HCT116 (cell line): ENCODE results near the gene TACC2. TPM values are rescaled to one million over a fixed set of nuclear protein-coding genes. Genes with fewer than 3 reads are reported as not detected.

Experiments used
- ATAC-seq: fragments of 200-7000 bp; cut with Tn5 transposase; 2 replicates; pipeline ENCODE4 v1.9.1; 2020; ENCODE audit warnings: mild to moderate bottlenecking, moderate library complexity
- BruUV-seq: library from RNA; stranded (reverse); fragments of 400-500 nt; replicated peaks from 2 replicates; lab custom pipeline; 2021; lab: Mats Ljungman, UMichigan
- CTCF ChIA-PET: fragments of 300-600 bp; sonication (Branson Sonifier 250); formaldehyde crosslinking; loops from one replicate; lab custom pipeline; 2021; ENCODE audit warnings: antibody characterized with exemption; lab: Charles Lee
- POLR2A ChIA-PET: fragments of 300-600, 350-600 bp; sonication (Branson Sonifier 250); formaldehyde crosslinking; loops from one replicate; lab custom pipeline; 2021; ENCODE audit warnings: antibody characterized with exemption; lab: Charles Lee
- RAD21 ChIA-PET, 2 experiments: fragments of 300-600 bp; sonication (Branson Sonifier 250); formaldehyde crosslinking; loops; one replicate each; lab custom pipeline; 2023; ENCODE audit warnings: low total read pairs in 2 of 2; ENCODE audit not compliant: uncharacterized antibody in 2 of 2, unreplicated experiment in 2 of 2, low non-redundant PET in 1 of 2; lab: Charles Lee
- DNase-seq: peaks from one replicate; pipeline ENCODE4 v3.0.0-alpha.2; 2010; ENCODE audit warnings: low read depth, low spot score
- H2AFZ ChIP-seq: fragments of 200-600 bp; shearing (Covaris generic), sonication (generic); 2 replicates; pipeline ENCODE4 v1.6.1; 2017; ENCODE audit warnings: low read depth, mixed run types, mixed read lengths, antibody characterized with exemption, low read length; ENCODE audit not compliant: poor library complexity, severe bottlenecking
- H3K27ac ChIP-seq: 2 replicates; pipeline ENCODE4 v1.5.1; 2012; ENCODE audit warnings: low read depth, low read length
- H3K27me3 ChIP-seq: fragments of 200-600 bp; sonication (generic); 2 replicates; pipeline ENCODE4 v1.6.1; 2016; ENCODE audit warnings: mixed run types, low read length, mixed read lengths; ENCODE audit not compliant: insufficient read depth
- H3K36me3 ChIP-seq, 2 experiments: fragments of 200-500 bp in 1 of 2; fragments of 200-600 bp in 1 of 2; sonication (Bioruptor generic) in 1 of 2; sonication (generic) in 1 of 2; 2 replicates each; pipeline versions ENCODE4 v1.5.1 to v1.6.1; 2014 to 2016; ENCODE audit warnings: low read length in 2 of 2, inconsistent platforms in 1 of 2, mixed read lengths in 1 of 2, mixed run types in 1 of 2; ENCODE audit not compliant: insufficient read depth in 2 of 2, control insufficient read depth in 1 of 2
- H3K4me1 ChIP-seq, 2 experiments: fragments of 200-600 bp in 1 of 2; sonication (generic) in 1 of 2; 2 replicates each; pipeline versions ENCODE4 v1.5.1 to v1.6.1; 2012 to 2017; ENCODE audit warnings: low read length in 2 of 2, inconsistent platforms in 1 of 2, mild to moderate bottlenecking in 1 of 2, mixed read lengths in 1 of 2, mixed run types in 1 of 2, moderate library complexity in 1 of 2; ENCODE audit not compliant: insufficient read depth in 2 of 2, control insufficient read depth in 1 of 2
- H3K4me2 ChIP-seq: fragments of 200-600 bp; sonication (generic); 2 replicates; pipeline ENCODE4 v1.6.1; 2017; ENCODE audit warnings: mixed run types, low read length, mixed read lengths
- H3K4me3 ChIP-seq, 2 experiments: fragments of 200-600 bp in 1 of 2; sonication (generic) in 1 of 2; replicated peaks in 1 of 2; 2 replicates each; pipeline ENCODE4 v1.5.1; 2011 to 2016; ENCODE audit warnings: low read length in 2 of 2, control low read depth in 1 of 2, low read depth in 1 of 2, mild to moderate bottlenecking in 1 of 2, mixed read lengths in 1 of 2, mixed run types in 1 of 2
- H3K79me2 ChIP-seq: fragments of 200-600 bp; sonication (generic); 2 replicates; pipeline ENCODE4 v1.6.1; 2017; ENCODE audit warnings: mild to moderate bottlenecking, mixed run types, low read length, moderate library complexity, mixed read lengths; ENCODE audit not compliant: insufficient read depth
- H3K9ac ChIP-seq: fragments of 200-600 bp; sonication (generic); 2 replicates; pipeline ENCODE4 v1.6.1; 2016; ENCODE audit warnings: low read length, mixed read lengths
- H3K9me2 ChIP-seq: fragments of 200-600 bp; sonication (generic), shearing (Covaris generic); 2 replicates; pipeline ENCODE4 v1.6.1; 2017; ENCODE audit warnings: mixed run types, mild to moderate bottlenecking, moderate library complexity; ENCODE audit not compliant: insufficient read depth
- H3K9me3 ChIP-seq, 2 experiments: fragments of 200-500 bp in 1 of 2; fragments of 200-600 bp in 1 of 2; sonication (Bioruptor generic) in 1 of 2; sonication (generic) in 1 of 2; 2 replicates each; pipeline ENCODE4 v1.6.1; 2014 to 2017; ENCODE audit warnings: low read length in 2 of 2, mixed read lengths in 2 of 2, inconsistent platforms in 1 of 2, low read depth in 1 of 2, mild to moderate bottlenecking in 1 of 2, mixed run types in 1 of 2, moderate library complexity in 1 of 2; ENCODE audit not compliant: control insufficient read depth in 1 of 2, insufficient read depth in 1 of 2
- H4K20me1 ChIP-seq: fragments of 200-600 bp; sonication (generic), shearing (Covaris generic); 2 replicates; pipeline ENCODE4 v1.6.1; 2017; ENCODE audit warnings: mixed run types, mild to moderate bottlenecking, moderate library complexity; ENCODE audit not compliant: insufficient read depth
- ATF3 ChIP-seq: IDR thresholded peaks from 2 replicates; pipeline ENCODE4 v1.6.1; 2012
- CTCF ChIP-seq, 3 experiments: fragments of 200-600 bp in 1 of 3; sonication (generic) in 1 of 3; IDR thresholded peaks in 2 of 3; conservative IDR thresholded peaks in 1 of 3; 2 replicates each; pipeline ENCODE4 v1.5.1; 2012 to 2017; ENCODE audit warnings: low read depth in 2 of 3, low read length in 2 of 3, antibody characterized with exemption in 1 of 3, borderline replicate concordance in 1 of 3, control low read depth in 1 of 3, mild to moderate bottlenecking in 1 of 3, mixed read lengths in 1 of 3, mixed run types in 1 of 3, moderate library complexity in 1 of 3; ENCODE audit not compliant: insufficient read depth in 1 of 3
- EGR1 ChIP-seq: IDR thresholded peaks from 2 replicates; pipeline ENCODE4 v1.6.1; 2012; ENCODE audit warnings: low read depth
- MAX ChIP-seq: IDR thresholded peaks from 2 replicates; pipeline ENCODE4 v1.6.1; 2012
- POLR2A ChIP-seq: IDR thresholded peaks from 2 replicates; pipeline ENCODE4 v1.7.0; 2011; ENCODE audit warnings: borderline replicate concordance; ENCODE audit not compliant: insufficient read depth, insufficient read length; ENCODE audit errors: extremely low read depth
- POLR2AphosphoS5 ChIP-seq: IDR thresholded peaks from 2 replicates; pipeline ENCODE4 v1.6.1; 2011; ENCODE audit warnings: mild to moderate bottlenecking, low read depth, low read length, moderate library complexity
- RAD21 ChIP-seq: IDR thresholded peaks from 2 replicates; pipeline ENCODE4 v1.6.1; 2012; ENCODE audit warnings: low read depth, mild to moderate bottlenecking
- SIN3A ChIP-seq: IDR thresholded peaks from 2 replicates; pipeline ENCODE4 v1.6.1; 2012; ENCODE audit warnings: low read depth
- SRF ChIP-seq: IDR thresholded peaks from 2 replicates; pipeline ENCODE4 v1.6.1; 2012; ENCODE audit warnings: low read depth
- TCF7L2 ChIP-seq: IDR thresholded peaks from 2 replicates; pipeline ENCODE4 v1.7.0; 2011; ENCODE audit warnings: borderline replicate concordance, inconsistent platforms; ENCODE audit not compliant: insufficient read depth, insufficient read length; ENCODE audit errors: extremely low read depth
- YY1 ChIP-seq: IDR thresholded peaks from 2 replicates; pipeline ENCODE4 v1.6.1; 2011; ENCODE audit warnings: low read length, low read depth, moderate library complexity, mild to moderate bottlenecking; ENCODE audit not compliant: insufficient replicate concordance; ENCODE audit errors: extremely low read depth
- ZBTB33 ChIP-seq: IDR thresholded peaks from 2 replicates; pipeline ENCODE4 v1.6.1; 2011; ENCODE audit warnings: mild to moderate bottlenecking, low read length, moderate library complexity; ENCODE audit not compliant: insufficient replicate concordance; ENCODE audit errors: extremely low read depth
- ZFX ChIP-seq: fragments of 450-650 bp; IDR thresholded peaks from 2 replicates; pipeline ENCODE4 v1.6.1; 2017
- intact Hi-C: fragments of 100-400 bp; cut with micrococcal nuclease; formaldehyde crosslinking; loops from 2 replicates; pipeline ENCODE4 v1.10.0; 2022
- total RNA-seq: library from RNA; stranded (reverse); gene quantifications from one replicate; pipeline ENCODE4 v1.2.1, GENCODE V29; 2021; ENCODE audit not compliant: unreplicated experiment

Gene TACC2
- total RNA-seq, 1 experiment from 2014 or later: 38.6 TPM

- TF ChIP-seq ZBTB33 (peak; percentile 23), TCF7L2 (peak; percentile 52)
- TF ChIP-seq, all 23 proteins: peak for 13
These were observed 123.7 kb downstream of the TACC2 start (continued) for GRCh38 chr10:122112625-122113160.

GRCh38 chr10:122113161-122113944 is 124.4 kb downstream of the TACC2 start:
- TSS peak; percentile 72 for BruUV-seq

More at GRCh38 chr10:122113161-122113944, 124.4 kb downstream of the TACC2 start:
- peak overlapping the region; percentile 86 for H3K27ac ChIP-seq
- ChIA-PET CTCF (interaction anchor here (0.9 to 1.8 kb wide), 10 partner anchors 9 to 213 kb away, joined by 3 to 11 read pairs (median 5); partner anchors contain the start of gene ATE1), RAD21 (interaction anchor here (1.2 to 1.5 kb wide), 2 partner anchors 27 to 61 kb away, joined by 3 read pairs; no protein-coding TSS in a partner anchor), POLR2A (interaction anchor here (0.6 to 1.8 kb wide), 9 partner anchors 9 to 186 kb away, joined by 3 to 7 read pairs (median 4); partner anchors contain the start of gene ATE1)
- H3K9me2 ChIP-seq: no peaks in the 10 kb centered on the region
- TF ChIP-seq CTCF (IDR thresholded peaks at IDR 0.05 in 2 of 3, conservative IDR thresholded peaks at IDR 0.05 in 1 of 3; ENCODE audit: borderline replicate concordance in 1 of 3, insufficient read depth in 1 of 3, low read depth in 2 of 3, low read length in 2 of 3): peak; percentile 12 to 82 (median 67); a peak in 5 of 6 replicates
- TF ChIP-seq MAX: peak; percentile 95
- TF ChIP-seq POLR2AphosphoS5: peak; percentile 78
- TF ChIP-seq YY1: no peak
- peak; percentile 25; the same call in 1 of the 2 replicates for TF ChIP-seq SIN3A
- TF ChIP-seq POLR2A: peak; percentile 57
- no peak for TF ChIP-seq EGR1
- TF ChIP-seq ATF3: no peak
- TF ChIP-seq ZFX: peak; percentile 77
- no peak for TF ChIP-seq SRF
- TF ChIP-seq RAD21: peak; percentile 44
- peak overlapping the region; percentile 88 for H3K9ac ChIP-seq
- H4K20me1 ChIP-seq: no peaks in the 10 kb centered on the region
- H3K4me1 ChIP-seq: peaks cover 13 to 30% of the 10 kb centered on the region in 2 experiments
- H3K4me3 ChIP-seq: peak overlapping the region; percentile 74 to 85
- DNase-seq (peak; percentile 49), ATAC-seq (peak; percentile 80)
- no peaks in the 10 kb centered on the region for H3K9me3 ChIP-seq
- peak overlapping the region; percentile 74 for H3K4me2 ChIP-seq
- intact Hi-C loops: loop anchor here (1.0 to 5.0 kb wide), 4 partner anchors 51 to 185 kb away; partner anchors contain the start of genes ATE1 and TACC2
- H2AFZ ChIP-seq: peak overlapping the region; percentile 6
- no peaks in the 10 kb centered on the region for H3K36me3 ChIP-seq
- H3K79me2 ChIP-seq: peaks cover 29% of the 10 kb centered on the region
- H3K27me3 ChIP-seq: no peaks in the 10 kb centered on the region
